IPS-18c (cell line): ENCODE measurements around the gene IL1B.

Experiments
- H3K4me3 ChIP-seq: 2 replicates; pipeline ENCODE4 v1.7.0; 2013; ENCODE audit warnings: low read depth, mild to moderate bottlenecking, low read length, moderate library complexity; ENCODE audit not compliant: insufficient read depth
- H3K9me3 ChIP-seq: one replicate; pipeline ENCODE4 v1.6.1; 2013; ENCODE audit warnings: mild to moderate bottlenecking, low read length, moderate library complexity; ENCODE audit not compliant: control insufficient read depth, insufficient read depth

IL1B gene

GRCh38 chr2:112796486-112796885, 40.1 kb downstream of the IL1B start:
- Histone ChIP-seq H3K4me3 (no peak overlapping the region), H3K9me3 (no peaks in the 10 kb centered on the region)

DNA sequence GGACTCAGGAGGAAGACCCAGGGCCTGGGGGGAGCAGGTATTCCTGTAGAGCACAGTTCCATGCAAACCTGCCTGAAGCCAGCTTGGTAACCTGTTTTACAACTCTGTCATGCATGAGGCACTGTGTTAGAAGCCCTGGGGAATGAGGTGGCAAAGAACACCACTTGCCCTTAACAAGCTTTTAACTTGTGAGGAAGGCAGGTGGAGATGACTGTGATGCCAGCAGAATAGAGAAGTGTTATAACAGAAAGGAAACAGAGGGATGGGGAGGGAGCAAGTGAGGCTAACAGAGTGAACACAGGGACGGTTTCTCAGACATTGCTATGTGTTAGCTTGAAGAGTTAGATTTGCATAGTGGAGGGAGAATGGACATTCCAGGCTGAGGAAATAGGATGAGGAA, 40.8 kb downstream of the IL1B start:
- Histone ChIP-seq H3K9me3 (no peaks in the 10 kb centered on the region), H3K4me3 (no peak overlapping the region)

GRCh38 chr2:112794841-112795240, 41.7 kb downstream of the IL1B start:
- H3K4me3 ChIP-seq, result no peak overlapping the region

DNA sequence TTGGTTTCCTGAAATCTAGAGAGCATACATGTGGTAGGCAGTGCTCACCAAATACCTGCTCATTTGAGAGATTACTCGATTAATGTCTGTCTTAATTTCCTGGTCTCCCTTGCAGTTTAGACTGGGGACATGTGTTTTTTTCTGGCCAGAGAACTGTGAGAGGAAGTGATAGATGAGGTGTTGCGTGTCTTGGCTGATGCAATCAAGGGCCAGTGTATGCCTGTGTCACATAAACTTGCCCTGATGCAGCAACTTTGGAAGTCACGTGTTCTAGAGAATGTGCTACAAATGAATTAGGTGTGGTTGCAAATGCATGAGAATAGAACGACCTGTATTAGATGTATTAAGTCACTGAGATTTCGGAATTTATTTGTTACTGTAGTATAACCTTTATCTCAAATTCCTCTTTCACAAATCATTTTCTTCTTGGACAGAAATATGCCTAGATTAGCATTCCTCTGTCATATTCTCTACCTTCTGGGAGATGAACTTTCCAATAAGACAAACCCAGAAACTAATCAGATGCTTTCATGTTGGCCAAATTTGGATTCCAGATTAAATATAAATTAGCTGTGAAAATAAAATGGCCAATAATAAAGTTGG, 42.3 kb downstream of the IL1B start:
- no peak overlapping the region for H3K4me3 ChIP-seq
- no peaks in the 10 kb centered on the region for H3K9me3 ChIP-seq

More at GRCh38 chr2:112794841-112795240, 41.7 kb downstream of the IL1B start:
- no peaks in the 10 kb centered on the region for H3K9me3 ChIP-seq

DNA sequence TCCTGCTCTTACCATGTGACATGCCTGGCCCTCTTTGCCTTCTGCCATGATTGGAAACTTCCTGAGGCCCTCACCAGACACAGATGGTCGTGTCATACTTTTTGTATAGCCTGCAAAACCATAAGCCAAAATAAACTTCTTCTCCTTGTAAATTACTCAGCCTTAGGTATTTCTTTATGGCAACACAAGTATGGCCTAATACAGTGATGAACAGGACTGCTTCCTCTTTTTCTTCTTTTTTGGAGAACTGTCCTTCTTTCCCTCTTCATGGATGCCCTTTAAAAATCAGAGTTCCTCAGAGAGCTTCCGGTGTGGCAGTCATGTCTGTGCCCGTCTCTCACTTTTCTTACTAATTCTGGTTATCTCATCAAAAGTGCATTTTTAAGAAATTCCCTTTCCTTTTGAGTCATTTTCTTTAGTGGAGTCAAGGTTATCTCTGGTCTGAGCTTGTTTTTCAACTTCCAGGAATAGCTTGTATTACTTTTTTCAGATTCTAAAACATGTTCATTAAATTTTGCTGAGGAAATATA, 43.1 kb downstream of the IL1B start:
- Histone ChIP-seq H3K4me3 (no peak overlapping the region), H3K9me3 (no peaks in the 10 kb centered on the region)

GRCh38 chr2:112792419-112792818, 44.2 kb downstream of the IL1B start:
- H3K4me3 ChIP-seq, result no peak overlapping the region
- H3K9me3 ChIP-seq, result no peaks in the 10 kb centered on the region

DNA sequence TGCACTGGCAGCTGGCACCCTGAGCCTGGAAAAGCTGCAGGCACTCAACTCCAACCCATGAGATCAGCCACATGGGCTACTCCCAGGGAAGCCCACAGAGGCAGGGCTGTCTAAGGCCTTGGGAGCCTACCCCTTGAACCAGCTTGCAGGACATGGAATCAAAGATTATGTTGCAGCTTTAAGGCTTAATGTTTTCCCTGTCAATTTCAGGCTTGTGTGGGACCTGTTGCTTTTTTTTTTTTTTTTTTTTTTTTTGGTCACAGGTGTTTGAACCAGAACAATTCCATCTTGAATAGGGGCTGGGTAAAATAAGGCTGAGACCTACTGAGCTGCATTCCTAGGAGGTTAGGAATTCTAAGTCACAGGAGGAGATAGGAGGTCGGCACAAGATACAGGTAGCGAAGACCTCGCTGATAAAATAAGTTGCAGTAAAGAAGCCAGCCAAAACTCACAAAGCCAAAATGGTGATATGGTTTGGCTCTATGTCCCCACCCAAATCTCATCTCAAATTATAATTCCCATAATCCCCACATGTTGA, 44.8 kb downstream of the IL1B start:
- no peak overlapping the region for H3K4me3 ChIP-seq
- H3K9me3 ChIP-seq, result no peaks in the 10 kb centered on the region

DNA sequence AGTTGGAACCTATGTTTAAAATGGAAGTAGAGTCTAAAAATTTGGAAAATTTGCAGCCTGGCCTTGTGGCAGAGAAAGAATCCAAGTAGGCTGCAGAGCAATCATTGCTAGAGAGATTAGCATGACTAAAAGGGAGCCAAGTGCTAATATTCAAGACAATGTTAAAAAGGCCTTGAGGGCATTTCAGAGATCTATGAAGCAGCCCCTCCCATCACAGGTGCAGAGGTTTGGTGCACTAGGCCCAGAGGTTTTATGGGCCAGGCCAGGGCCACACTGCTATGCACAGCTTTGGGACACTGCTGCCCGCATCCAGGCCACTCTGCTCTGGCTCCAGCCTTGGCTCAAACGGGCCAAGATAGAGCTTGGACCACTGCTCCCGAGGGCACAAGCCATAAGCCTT, 45.6 kb downstream of the IL1B start:
- H3K4me3 ChIP-seq, result no peak overlapping the region
- H3K9me3 ChIP-seq, result no peaks in the 10 kb centered on the region

DNA sequence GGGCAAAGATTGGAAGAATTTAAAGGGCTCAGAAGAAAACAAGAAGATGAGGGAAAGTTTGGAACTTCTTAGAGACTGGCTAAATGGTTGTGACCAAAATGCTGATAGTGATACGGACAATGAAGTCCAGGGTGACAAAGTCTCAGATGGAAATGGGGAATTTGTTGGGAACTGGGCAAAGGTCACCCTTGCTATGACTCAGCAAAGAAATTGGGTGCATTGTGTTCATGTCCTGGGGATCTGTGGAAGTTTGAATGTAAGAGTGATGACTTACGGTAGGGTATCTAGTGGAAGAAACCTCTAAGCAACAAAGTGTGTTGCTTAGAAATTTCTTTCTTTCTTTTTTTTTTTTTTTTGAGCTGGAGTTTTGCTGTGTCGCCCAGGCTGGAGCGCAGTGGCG, 46.3 kb downstream of the IL1B start:
- Histone ChIP-seq H3K4me3 (no peak overlapping the region), H3K9me3 (no peaks in the 10 kb centered on the region)

DNA sequence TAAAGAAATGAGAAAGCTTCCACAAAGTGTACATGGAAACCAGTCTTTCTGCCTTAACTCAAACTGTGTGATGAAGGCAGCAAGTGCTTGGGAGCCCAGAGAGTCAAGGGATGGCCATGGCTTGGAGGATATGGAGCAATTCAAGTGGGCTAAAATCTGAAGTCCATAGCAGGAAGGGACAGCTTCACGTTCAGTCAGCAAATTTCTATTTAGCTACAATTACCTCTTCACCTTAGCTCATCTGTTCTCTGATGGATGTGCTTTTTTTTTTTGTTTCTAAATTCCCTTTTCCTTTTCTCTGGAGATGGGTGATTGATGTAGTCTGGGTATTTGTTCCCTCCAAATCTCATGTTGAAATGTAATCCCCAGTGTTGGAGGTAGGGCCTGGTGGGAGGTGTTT, 47.4 kb downstream of the IL1B start:
- no peak overlapping the region for H3K4me3 ChIP-seq
- H3K9me3 ChIP-seq, result no peaks in the 10 kb centered on the region

- no peak overlapping the region for H3K4me3 ChIP-seq
- no peaks in the 10 kb centered on the region for H3K9me3 ChIP-seq
These were observed 47.9 kb downstream of the IL1B start for GRCh38 chr2:112788653-112789052.

DNA sequence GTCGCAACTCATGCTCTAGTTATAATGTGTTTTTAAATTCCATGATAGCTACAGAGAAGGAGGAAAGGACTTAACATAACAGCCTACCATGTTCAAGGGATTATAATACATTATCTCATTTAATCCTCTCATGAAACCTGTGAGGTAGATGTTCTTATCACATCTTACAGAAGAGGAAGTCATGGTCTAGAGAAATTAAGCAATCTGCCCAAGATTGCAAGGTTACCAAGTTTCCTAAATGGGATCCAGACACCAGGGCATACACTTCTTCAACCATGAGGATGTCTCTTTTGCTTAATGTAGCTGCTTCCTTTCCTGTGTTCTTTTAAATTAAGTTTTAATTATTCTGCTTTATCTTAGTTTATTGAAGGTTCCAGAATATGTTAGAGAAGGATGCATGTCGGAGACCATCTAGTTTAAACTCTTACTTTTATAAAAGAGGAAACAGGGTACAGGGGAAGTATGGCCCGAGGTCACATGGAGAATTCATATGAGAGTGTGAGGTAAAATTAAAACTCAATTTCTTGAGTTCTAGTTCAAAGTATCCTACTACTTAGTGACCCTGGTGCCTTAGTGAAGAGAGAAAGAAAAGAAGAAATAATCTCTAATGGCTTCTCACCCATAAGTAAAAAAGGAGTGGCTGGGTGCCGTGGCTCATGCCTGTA, 48.7 kb downstream of the IL1B start:
- H3K9me3 ChIP-seq, result no peaks in the 10 kb centered on the region
- no peak overlapping the region for H3K4me3 ChIP-seq

- Histone ChIP-seq H3K9me3 (no peaks in the 10 kb centered on the region), H3K4me3 (no peak overlapping the region)
These were observed 49.3 kb downstream of the IL1B start for GRCh38 chr2:112787294-112787693.

GRCh38 chr2:112784199-112785189, 52.1 kb downstream of the IL1B start, which contains the start of gene IL1A:
Gene IL1A, minus strand, starts transcription at chr2:112784493. Its CDS starts 723 bp downstream, at chr2:112783770.
- Histone ChIP-seq H3K4me3 (no peak within 1 kb of the TSS), H3K9me3 (no peaks in the 10 kb centered on the region)

DNA sequence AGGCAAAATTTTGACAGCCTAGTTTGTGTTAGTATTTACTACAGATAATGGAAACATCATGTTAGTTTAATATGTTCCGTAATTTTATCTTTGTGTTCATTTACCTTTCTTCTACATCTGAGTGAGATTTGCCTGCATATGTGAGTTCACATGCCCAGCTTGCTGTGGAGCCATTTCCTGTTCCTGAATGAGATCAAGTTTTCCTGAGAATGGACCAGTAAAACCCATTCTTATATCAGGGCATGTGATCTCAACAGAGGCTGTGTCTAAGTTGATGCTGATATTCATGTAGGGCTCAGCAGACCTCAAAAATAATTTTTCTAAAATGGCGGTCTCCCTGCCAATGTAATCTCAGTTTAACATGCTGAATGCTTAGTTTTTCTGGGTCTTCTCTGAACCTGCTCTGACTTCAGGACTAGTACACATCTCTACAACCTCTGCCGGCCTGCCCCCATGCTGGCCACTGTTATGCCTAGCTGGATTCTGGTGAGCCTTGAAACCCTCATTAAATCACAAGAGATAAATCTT, 53.3 kb downstream of the IL1B start:
- no peak overlapping the region for H3K4me3 ChIP-seq
- H3K9me3 ChIP-seq, result no peaks in the 10 kb centered on the region

- Histone ChIP-seq H3K4me3 (no peak overlapping the region), H3K9me3 (no peaks in the 10 kb centered on the region)
These were observed 54.3 kb downstream of the IL1B start for GRCh38 chr2:112782234-112782799.
